ENCODE data around the gene MYF5.

- TF ChIP-seq CTCF (IDR thresholded peaks at IDR 0.05) (no peak), POLR2A (IDR thresholded peaks at IDR 0.05) (no peak), EP300 (IDR thresholded peaks at IDR 0.05) (no peak)
Measured at GRCh38 chr12:80761838-80762237, 45.1 kb downstream of the MYF5 start.
